Left kidney (tissue), 2 donors: ENCODE data around the gene TSFM. TPM values are rescaled to one million over a fixed set of nuclear protein-coding genes. Genes with fewer than 3 reads are reported as not detected.

ENCODE experiments used
- DNase-seq: peaks from one replicate; pipeline ENCODE4 v3.0.0-alpha.2; 2013
- polyA plus RNA-seq: library from polyadenylated mRNA; unstranded; fragments of 120-200 nt; gene quantifications from one replicate; pipeline ENCODE4 v1.2.1, GENCODE V29; 2013; ENCODE audit not compliant: insufficient read length

The TSFM gene
- polyA plus RNA-seq, 1 donor = 46.3 TPM

DNA sequence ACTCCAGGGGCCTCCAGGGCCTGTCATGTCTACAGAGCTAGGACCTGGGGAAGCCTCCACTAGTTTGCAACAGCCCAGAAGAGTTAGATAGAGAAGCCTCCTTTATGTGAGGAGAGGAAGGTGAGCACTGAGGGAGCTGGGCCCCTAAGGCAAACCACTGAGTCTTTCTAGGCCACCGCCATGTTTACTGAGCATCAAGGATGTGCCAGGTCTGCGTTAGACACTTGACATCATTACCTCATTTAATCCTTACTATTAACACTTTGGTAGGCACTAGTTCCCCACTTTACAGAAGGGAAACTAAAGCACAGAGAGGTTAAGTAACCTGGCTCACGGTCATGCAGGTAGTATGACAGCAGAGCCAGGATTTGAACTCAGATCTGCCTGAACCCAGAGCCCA lies 51.1 kb downstream of the TSFM start:
- DNase-seq = no peak

DNA sequence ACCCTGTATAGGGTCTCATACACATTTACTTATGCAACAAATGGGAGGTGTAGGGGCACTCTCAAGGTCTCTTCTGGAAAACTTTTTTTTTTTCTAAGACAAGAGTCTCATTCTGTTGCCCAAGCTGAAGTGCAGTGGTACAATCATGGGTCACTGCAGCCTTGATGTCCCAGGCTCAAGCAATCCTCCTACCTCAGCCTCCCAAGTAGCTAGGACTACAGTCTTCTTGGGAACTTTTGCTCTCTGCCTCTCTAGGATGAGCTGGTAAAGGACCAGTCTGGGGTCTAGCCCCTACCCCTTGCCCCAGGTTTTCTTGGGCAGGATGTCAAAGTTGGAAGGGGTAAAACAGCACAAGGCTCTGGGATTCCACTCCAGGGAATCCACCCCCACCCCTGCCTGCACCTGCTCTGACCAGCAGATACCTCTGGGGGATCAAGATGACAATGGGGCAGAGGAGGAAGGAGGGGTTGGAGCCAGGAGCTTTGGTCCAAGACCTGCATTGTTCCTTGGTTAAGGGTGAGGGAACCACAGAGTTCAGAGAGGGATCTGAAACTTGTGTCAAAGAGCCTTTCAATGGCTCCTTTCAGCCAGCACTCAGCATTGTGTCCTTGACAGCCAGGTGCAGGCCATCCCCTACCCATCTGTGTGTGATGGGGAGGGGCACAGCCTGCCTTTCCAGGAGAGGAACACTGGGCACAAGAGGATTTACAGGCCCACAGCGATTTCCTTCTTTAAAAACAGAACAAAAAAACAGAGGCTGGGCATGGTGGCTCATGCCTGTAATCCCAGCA lies 51.7 kb downstream of the TSFM start:
- no peak for DNase-seq

GRCh38 chr12:57835366-57836288 lies 53.0 kb downstream of the TSFM start:
- DNase-seq = no peak

DNA sequence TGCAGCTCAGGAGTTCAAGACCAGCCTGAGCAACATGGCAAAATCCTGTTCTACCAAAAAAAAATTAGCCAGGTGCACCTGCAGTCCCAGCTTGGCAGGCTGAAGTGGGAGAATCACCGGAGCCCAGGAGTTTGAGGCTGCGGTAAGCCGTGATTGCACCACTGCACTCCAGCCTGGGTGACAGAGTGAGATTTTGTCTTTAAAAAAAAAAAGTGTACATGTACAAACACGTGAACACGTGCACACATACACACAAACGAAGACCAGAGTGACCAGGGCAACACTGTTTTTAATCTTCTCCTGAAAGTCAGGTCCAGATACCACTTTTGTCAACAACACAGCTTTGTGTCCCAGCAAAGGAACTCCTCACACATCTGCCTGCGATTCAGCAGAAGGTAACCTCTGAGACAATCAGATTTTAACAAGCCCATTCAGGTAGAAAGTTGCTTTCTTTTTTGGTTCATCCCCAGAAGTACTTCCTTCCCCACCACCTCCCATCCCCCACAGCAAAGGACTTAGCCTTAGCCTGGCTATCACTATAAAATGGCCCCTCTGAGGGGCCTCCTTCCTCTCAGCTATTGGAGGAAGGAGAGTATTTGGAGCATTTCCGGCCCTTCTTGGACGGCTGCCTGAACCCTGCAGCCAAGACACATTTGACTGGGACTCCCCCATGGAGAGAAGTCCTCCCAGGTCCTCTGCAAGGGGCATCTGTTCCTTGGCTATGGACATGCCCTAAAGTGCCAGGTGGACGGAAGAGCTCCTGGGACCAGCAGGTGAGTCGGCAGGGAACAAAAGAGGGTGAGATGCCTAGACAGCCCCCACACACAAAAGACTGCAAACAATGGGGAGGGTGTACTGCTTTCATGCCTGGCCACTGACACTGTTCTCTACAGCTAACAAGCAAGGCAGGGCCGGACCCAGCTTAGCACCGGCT lies 54.1 kb downstream of the TSFM start:
- DNase-seq = peak; percentile 90

DNA sequence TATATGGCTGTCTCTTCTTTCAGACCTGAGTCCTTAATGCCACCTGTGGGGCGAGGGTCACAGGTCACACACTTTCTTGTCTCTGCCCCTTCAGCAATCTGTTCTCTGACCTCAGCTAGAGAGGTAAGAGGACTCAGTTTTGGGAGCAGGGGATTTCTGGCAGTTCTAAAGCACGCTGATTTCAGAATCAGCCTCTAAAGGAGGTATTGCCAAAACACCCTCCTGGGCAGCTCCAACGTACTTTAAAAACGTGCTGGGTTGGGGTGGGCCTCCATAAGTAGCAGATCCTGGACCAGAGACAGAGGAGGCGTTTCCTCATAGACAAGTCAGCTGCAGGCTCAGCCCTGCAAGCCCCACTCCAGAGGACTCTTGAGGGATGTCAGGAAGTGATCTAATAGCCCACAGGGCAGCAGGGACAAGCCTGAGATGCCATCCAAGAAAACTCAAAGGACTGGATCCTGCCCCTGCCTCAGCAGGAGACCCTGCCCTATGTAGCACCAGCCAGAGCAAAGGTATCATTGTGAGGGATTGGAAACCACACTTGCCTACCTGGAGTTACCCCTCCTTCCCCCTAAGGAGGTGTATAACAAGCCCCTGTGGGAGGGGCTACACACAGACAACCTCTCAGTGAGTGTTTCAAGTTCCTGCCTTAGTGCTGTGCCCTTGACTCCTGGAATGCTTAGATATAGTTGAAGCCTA lies 55.4 kb downstream of the TSFM start:
- DNase-seq = no peak

GRCh38 chr12:57838594-57839302 lies 56.2 kb downstream of the TSFM start:
- no peak for DNase-seq

- no peak for DNase-seq
Observed at GRCh38 chr12:57839996-57840395, 57.4 kb downstream of the TSFM start.

DNA sequence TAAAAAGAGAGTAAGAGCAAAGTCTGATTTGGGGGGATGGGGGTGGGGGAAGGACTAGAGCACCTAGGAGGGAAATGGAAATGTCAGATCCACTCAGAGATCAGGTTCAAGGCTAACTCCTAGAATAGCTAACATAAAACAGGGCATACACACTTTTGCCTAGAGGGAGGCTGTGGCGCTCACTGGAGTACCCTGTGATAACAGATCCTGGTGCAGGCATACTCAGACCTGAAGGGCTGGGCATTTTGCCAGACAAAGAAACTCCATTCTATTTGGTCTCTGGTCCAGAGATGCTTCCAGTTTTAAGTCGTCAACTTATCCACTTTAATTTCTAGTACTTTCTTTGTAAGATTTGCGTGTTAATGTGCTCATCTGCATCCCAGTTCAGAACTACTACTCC lies 58.1 kb downstream of the TSFM start:
- DNase-seq = no peak

GRCh38 chr12:57841445-57841844 lies 58.9 kb downstream of the TSFM start:
- no peak for DNase-seq

DNA sequence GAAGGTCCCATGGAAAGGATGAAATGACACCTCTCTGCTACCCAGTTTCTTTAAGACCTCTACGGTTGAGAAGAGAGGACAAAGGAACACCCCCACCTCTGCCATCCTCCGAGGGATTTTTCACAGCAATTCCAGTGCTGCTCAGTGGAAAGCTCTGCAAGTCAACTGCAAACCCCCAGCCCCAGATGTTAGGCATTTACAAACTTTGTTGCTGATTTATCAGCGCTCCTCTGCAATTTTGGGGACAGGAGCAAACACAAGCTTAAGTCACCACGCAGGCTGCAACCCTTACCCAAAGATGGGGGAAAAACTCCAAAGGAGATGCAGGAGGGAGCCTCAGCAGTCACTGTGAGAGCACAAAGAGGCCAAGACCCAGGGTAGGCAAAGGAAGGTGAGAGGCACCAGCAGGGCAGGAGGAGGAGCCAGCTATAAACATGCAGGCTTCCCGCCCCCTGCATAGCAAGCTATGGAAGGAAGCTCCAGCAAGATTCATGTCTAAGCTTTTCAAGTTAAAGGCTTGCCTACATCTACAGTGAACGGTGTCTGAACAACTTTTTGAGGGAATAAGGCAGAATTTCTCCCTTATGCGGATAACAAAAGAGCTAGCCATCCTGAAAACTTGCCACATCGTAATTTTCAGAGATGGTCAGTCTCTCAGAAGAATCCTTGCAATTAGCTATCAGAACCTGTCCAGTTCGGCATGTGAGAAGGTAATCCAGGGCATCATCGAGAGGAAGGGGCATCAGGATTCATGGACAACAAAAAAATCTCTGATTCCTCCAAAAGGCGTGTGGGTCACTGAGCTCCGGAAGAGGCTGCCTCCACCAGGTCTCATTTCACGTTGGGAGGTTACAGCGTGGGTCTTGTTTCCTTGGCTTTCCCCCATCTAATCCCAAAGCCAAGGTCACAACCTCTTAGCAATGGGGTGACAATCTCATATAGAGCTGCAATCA lies 60.0 kb downstream of the TSFM start:
- DNase-seq = no peak

- DNase-seq = no peak
Observed at GRCh38 chr12:57844709-57845477, 62.3 kb downstream of the TSFM start.

GRCh38 chr12:57845478-57846284 lies 63.1 kb downstream of the TSFM start:
- DNase-seq = no peak

GRCh38 chr12:57846285-57846576 lies 63.6 kb downstream of the TSFM start:
- no peak for DNase-seq

DNA sequence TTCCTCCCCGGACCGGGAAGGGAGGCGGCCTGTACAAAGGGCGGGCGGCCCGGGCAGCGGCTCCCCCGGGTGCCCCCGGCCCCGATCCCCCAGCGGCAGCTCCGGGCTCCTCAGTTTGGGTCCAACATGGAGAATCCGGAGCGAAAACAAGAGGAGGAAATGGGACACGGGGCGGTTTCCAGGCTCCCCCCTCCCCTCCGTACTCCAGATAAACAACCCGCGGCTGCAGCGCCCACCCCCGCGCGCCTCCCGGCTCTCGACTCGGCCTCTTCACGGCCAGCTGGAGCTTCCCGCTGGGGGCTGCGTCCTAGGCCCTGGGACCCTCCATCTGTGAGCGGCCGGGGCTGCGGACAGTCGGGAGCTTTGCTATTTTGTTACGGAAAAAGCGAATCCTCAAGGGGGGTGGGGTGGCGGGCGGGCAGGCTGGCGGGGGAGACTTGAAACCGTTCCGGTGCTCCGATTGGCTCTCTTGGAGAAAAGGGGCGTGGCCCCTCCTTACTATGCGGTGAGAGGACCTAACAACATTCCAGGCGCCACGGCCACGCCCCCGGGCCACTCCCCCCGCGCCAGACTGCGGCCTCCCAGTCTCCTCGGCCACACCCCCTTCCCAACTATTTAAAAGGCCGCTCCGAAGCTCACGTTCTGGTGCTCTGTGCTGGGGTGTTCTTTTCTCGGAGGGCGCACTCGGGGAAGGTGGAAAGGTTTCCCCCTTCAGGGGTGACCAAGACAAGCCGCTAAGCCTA lies 64.2 kb downstream of the TSFM start, which contains the start of gene CTDSP2:
Gene CTDSP2, minus strand, starts transcription at position 153 of the 743 bp plus-strand sequence. CDS start 294 bp downstream, outside the sequence.
- DNase-seq = peak; percentile 99
